Activated T-cell treated with anti-CD3 and anti-CD28 coated beads, Interleukin-2, amount 50 U/mL, for 24 hours (primary cell): ENCODE results near the gene PTPRB.
"Not testable (repeated sequence)": the region's sequence is repeated elsewhere in the genome, so short reads cannot be mapped to it uniquely, and the experiment has no call there.

Experiments
- DNase-seq: peaks from one replicate; pipeline ENCODE4 v3.0.0-alpha.2; 2020
- H3K27ac Mint-ChIP-seq: 2 replicates; pipeline ENCODE4 v1.8.0; 2020; ENCODE audit warnings: mild to moderate bottlenecking, mixed read lengths
- H3K27me3 Mint-ChIP-seq: 2 replicates; pipeline ENCODE4 v1.8.0; 2020; ENCODE audit warnings: mixed read lengths
- H3K36me3 Mint-ChIP-seq: 2 replicates; pipeline ENCODE4 v1.8.0; 2020; ENCODE audit warnings: low read depth, mixed read lengths
- H3K4me1 Mint-ChIP-seq: 2 replicates; pipeline ENCODE4 v1.8.0; 2020; ENCODE audit warnings: low read depth, mixed read lengths
- H3K4me3 Mint-ChIP-seq: 2 replicates; pipeline ENCODE4 v1.8.0; 2020; ENCODE audit warnings: mild to moderate bottlenecking, moderate library complexity, mixed read lengths
- H3K9me3 Mint-ChIP-seq: 2 replicates; pipeline ENCODE4 v1.8.0; 2020; ENCODE audit warnings: mixed read lengths

PTPRB gene

GRCh38 chr12:70507442-70507841 lies 129.8 kb downstream of the PTPRB start:
- DNase-seq: no peak
- H3K4me3 Mint-ChIP-seq: no peak overlapping the region
- H3K9me3 Mint-ChIP-seq: no peaks in the 10 kb centered on the region
- H3K27me3 Mint-ChIP-seq: no peaks in the 10 kb centered on the region
- H3K36me3 Mint-ChIP-seq: no peaks in the 10 kb centered on the region
- H3K4me1 Mint-ChIP-seq: no peaks in the 10 kb centered on the region
- no peak overlapping the region for H3K27ac Mint-ChIP-seq

GRCh38 chr12:70497508-70497907 lies 139.7 kb downstream of the PTPRB start:
- Mint-ChIP-seq H3K27me3 (peaks cover 17% of the 10 kb centered on the region), H3K4me1 (no peaks in the 10 kb centered on the region), H3K9me3 (peaks cover 8% of the 10 kb centered on the region), H3K27ac (no peak overlapping the region), H3K36me3 (no peaks in the 10 kb centered on the region), H3K4me3 (no peak overlapping the region)
- no peak for DNase-seq

- DNase-seq, H3K36me3 Mint-ChIP-seq, H3K4me1 Mint-ChIP-seq, H3K27ac Mint-ChIP-seq, H3K9me3 Mint-ChIP-seq, H3K4me3 Mint-ChIP-seq: not testable (repeated sequence)
- peaks cover 21% of the 10 kb centered on the region for H3K27me3 Mint-ChIP-seq
These were observed 144.3 kb downstream of the PTPRB start for GRCh38 chr12:70492904-70493303.

- not testable (repeated sequence) for H3K36me3 Mint-ChIP-seq, H3K4me1 Mint-ChIP-seq, H3K27ac Mint-ChIP-seq, H3K9me3 Mint-ChIP-seq, DNase-seq, H3K4me3 Mint-ChIP-seq
- H3K27me3 Mint-ChIP-seq: peaks cover 20% of the 10 kb centered on the region
These were observed 146.3 kb downstream of the PTPRB start for GRCh38 chr12:70490928-70491327.

- Mint-ChIP-seq H3K4me3 (no peak overlapping the region), H3K9me3 (peaks cover 2% of the 10 kb centered on the region), H3K36me3 (no peaks in the 10 kb centered on the region), H3K4me1 (no peaks in the 10 kb centered on the region), H3K27me3 (peaks cover 25% of the 10 kb centered on the region), H3K27ac (no peak overlapping the region)
- DNase-seq: no peak
These were observed 149.8 kb downstream of the PTPRB start for GRCh38 chr12:70487440-70487839.

GRCh38 chr12:70486588-70486987 lies 150.6 kb downstream of the PTPRB start:
- Mint-ChIP-seq H3K4me1 (no peaks in the 10 kb centered on the region), H3K4me3 (no peak overlapping the region), H3K27me3 (peaks cover 31% of the 10 kb centered on the region), H3K36me3 (no peaks in the 10 kb centered on the region), H3K27ac (no peak overlapping the region), H3K9me3 (peaks cover 2% of the 10 kb centered on the region)
- no peak for DNase-seq

- DNase-seq: no peak
- Mint-ChIP-seq H3K36me3 (no peaks in the 10 kb centered on the region), H3K4me3 (no peak overlapping the region), H3K4me1 (no peaks in the 10 kb centered on the region), H3K9me3 (no peaks in the 10 kb centered on the region), H3K27me3 (peaks cover 27% of the 10 kb centered on the region), H3K27ac (no peak overlapping the region)
These were observed 151.5 kb downstream of the PTPRB start for GRCh38 chr12:70485704-70486103.

- no peak overlapping the region for H3K27ac Mint-ChIP-seq
- H3K4me3 Mint-ChIP-seq: no peak overlapping the region
- H3K27me3 Mint-ChIP-seq: peaks cover 27% of the 10 kb centered on the region
- DNase-seq: no peak
- H3K36me3 Mint-ChIP-seq: no peaks in the 10 kb centered on the region
- no peaks in the 10 kb centered on the region for H3K4me1 Mint-ChIP-seq
- H3K9me3 Mint-ChIP-seq: no peaks in the 10 kb centered on the region
These were observed 152.8 kb downstream of the PTPRB start for GRCh38 chr12:70484464-70484863.

GRCh38 chr12:70482764-70483163 lies 154.5 kb downstream of the PTPRB start:
- no peak overlapping the region for H3K27ac Mint-ChIP-seq
- no peaks in the 10 kb centered on the region for H3K9me3 Mint-ChIP-seq
- no peaks in the 10 kb centered on the region for H3K4me1 Mint-ChIP-seq
- peaks cover 27% of the 10 kb centered on the region for H3K27me3 Mint-ChIP-seq
- no peaks in the 10 kb centered on the region for H3K36me3 Mint-ChIP-seq
- DNase-seq: no peak
- no peak overlapping the region for H3K4me3 Mint-ChIP-seq

- no peak overlapping the region for H3K27ac Mint-ChIP-seq
- no peak for DNase-seq
- peaks cover 3% of the 10 kb centered on the region for H3K9me3 Mint-ChIP-seq
- no peak overlapping the region for H3K4me3 Mint-ChIP-seq
- no peaks in the 10 kb centered on the region for H3K36me3 Mint-ChIP-seq
- no peaks in the 10 kb centered on the region for H3K4me1 Mint-ChIP-seq
- H3K27me3 Mint-ChIP-seq: peaks cover 10% of the 10 kb centered on the region
These were observed 167.9 kb downstream of the PTPRB start for GRCh38 chr12:70469221-70469820.

- H3K9me3 Mint-ChIP-seq: peaks cover 8% of the 10 kb centered on the region
- H3K4me1 Mint-ChIP-seq: no peaks in the 10 kb centered on the region
- H3K27me3 Mint-ChIP-seq: peaks cover 10% of the 10 kb centered on the region
- no peak overlapping the region for H3K27ac Mint-ChIP-seq
- H3K36me3 Mint-ChIP-seq: no peaks in the 10 kb centered on the region
- DNase-seq: no peak
- no peak overlapping the region for H3K4me3 Mint-ChIP-seq
These were observed 168.5 kb downstream of the PTPRB start for GRCh38 chr12:70468741-70469140.

GRCh38 chr12:70467918-70468733 lies 169.1 kb downstream of the PTPRB start:
- no peaks in the 10 kb centered on the region for H3K36me3 Mint-ChIP-seq
- DNase-seq: no peak
- H3K9me3 Mint-ChIP-seq: peaks cover 12% of the 10 kb centered on the region
- H3K27ac Mint-ChIP-seq: no peak overlapping the region
- H3K4me1 Mint-ChIP-seq: no peaks in the 10 kb centered on the region
- no peak overlapping the region for H3K4me3 Mint-ChIP-seq
- peaks cover 10% of the 10 kb centered on the region for H3K27me3 Mint-ChIP-seq

GRCh38 chr12:70467476-70467875 lies 169.8 kb downstream of the PTPRB start:
- H3K9me3 Mint-ChIP-seq: peaks cover 12% of the 10 kb centered on the region
- H3K27me3 Mint-ChIP-seq: peaks cover 5% of the 10 kb centered on the region

GRCh38 chr12:70466753-70467152 lies 170.5 kb downstream of the PTPRB start:
- H3K27ac Mint-ChIP-seq: no peak overlapping the region
- peaks cover 3% of the 10 kb centered on the region for H3K27me3 Mint-ChIP-seq
- H3K9me3 Mint-ChIP-seq: peaks cover 12% of the 10 kb centered on the region
- H3K4me1 Mint-ChIP-seq: no peaks in the 10 kb centered on the region
- H3K36me3 Mint-ChIP-seq: no peaks in the 10 kb centered on the region
- DNase-seq: no peak
- no peak overlapping the region for H3K4me3 Mint-ChIP-seq

More at GRCh38 chr12:70467476-70467875, 169.8 kb downstream of the PTPRB start:
- Mint-ChIP-seq H3K4me1 (no peaks in the 10 kb centered on the region), H3K36me3 (no peaks in the 10 kb centered on the region), H3K27ac (no peak overlapping the region), H3K4me3 (no peak overlapping the region)
- DNase-seq: no peak
